ENCODE measurements around the gene CPTP.

CPTP gene

DNA sequence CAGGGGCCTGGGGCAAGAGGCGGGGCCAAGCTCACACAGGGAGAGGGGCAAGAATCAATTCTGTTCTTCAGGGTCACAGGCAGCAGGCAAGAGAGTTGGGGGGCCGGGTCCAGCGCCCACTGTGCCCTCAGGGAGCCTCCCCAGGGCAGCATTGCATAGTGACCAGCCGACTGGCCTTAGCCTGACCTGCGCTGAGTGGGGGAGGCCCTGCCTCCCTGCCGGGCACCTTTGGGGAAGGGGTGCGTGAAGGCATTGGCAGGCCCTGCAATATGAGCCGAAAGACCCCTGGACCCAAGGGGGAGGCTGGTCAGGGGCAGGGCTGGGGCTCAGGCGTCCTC lies 32.2 kb upstream of the CPTP start:
- peaks cover 8 to 13% of the 10 kb centered on the region in 2 donors for H3K4me1 ChIP-seq (ENCODE audit: control insufficient read depth in 2 of 2, insufficient read depth in 2 of 2, low read length in 2 of 2)
- no peaks in the 10 kb centered on the region for H3K9me3 ChIP-seq (ENCODE audit: control insufficient read depth in 2 of 2, low read length in 2 of 2)
- no peak overlapping the region for H3K9ac ChIP-seq (ENCODE audit: low read depth in 1 of 2, low read length in 2 of 2)
- peaks cover 0 to 7% of the 10 kb centered on the region in 2 donors for H3K27me3 ChIP-seq (ENCODE audit: control insufficient read depth in 2 of 2, insufficient read depth in 2 of 2, low read length in 2 of 2)
- H3K36me3 ChIP-seq (ENCODE audit: control insufficient read depth in 2 of 2, insufficient read depth in 2 of 2, low read length in 2 of 2): peaks cover 0 to 2% of the 10 kb centered on the region in 2 donors
- H3K27ac ChIP-seq (ENCODE audit: low read depth in 2 of 2, low read length in 2 of 2): no peak overlapping the region
- H3K4me3 ChIP-seq (ENCODE audit: low read length in 2 of 2): no peak overlapping the region

DNA sequence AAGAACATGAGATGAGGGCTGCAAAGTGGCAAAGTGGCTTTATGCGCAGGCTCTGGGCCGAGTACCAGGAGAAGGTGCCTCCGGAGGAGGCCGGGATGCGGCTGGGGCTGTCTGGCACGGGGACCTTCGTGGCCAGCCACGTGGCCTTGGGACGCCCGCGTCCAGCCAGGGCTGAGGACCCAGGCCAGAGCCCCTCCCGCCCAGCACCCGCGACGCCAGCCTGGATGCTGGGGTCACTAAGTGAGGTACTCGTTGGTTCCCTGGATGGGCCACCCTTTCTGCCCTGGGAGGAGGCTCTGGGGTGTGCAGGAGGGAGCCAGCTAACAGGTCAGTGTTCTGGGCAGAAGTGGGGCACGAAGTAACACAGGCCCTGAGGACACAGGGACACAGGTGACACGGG lies 31.8 kb upstream of the CPTP start:
- no peaks in the 10 kb centered on the region for H3K9me3 ChIP-seq (ENCODE audit: control insufficient read depth in 2 of 2, low read length in 2 of 2)
- no peak overlapping the region for H3K27ac ChIP-seq (ENCODE audit: low read depth in 2 of 2, low read length in 2 of 2)
- H3K36me3 ChIP-seq (ENCODE audit: control insufficient read depth in 2 of 2, insufficient read depth in 2 of 2, low read length in 2 of 2): peaks cover 0 to 2% of the 10 kb centered on the region in 2 donors
- H3K27me3 ChIP-seq (ENCODE audit: control insufficient read depth in 2 of 2, insufficient read depth in 2 of 2, low read length in 2 of 2): peaks cover 0 to 3% of the 10 kb centered on the region in 2 donors
- H3K9ac ChIP-seq (ENCODE audit: low read depth in 1 of 2, low read length in 2 of 2): no peak overlapping the region
- H3K4me3 ChIP-seq (ENCODE audit: low read length in 2 of 2): no peak overlapping the region
- H3K4me1 ChIP-seq (ENCODE audit: control insufficient read depth in 2 of 2, insufficient read depth in 2 of 2, low read length in 2 of 2): peaks cover 8 to 13% of the 10 kb centered on the region in 2 donors

DNA sequence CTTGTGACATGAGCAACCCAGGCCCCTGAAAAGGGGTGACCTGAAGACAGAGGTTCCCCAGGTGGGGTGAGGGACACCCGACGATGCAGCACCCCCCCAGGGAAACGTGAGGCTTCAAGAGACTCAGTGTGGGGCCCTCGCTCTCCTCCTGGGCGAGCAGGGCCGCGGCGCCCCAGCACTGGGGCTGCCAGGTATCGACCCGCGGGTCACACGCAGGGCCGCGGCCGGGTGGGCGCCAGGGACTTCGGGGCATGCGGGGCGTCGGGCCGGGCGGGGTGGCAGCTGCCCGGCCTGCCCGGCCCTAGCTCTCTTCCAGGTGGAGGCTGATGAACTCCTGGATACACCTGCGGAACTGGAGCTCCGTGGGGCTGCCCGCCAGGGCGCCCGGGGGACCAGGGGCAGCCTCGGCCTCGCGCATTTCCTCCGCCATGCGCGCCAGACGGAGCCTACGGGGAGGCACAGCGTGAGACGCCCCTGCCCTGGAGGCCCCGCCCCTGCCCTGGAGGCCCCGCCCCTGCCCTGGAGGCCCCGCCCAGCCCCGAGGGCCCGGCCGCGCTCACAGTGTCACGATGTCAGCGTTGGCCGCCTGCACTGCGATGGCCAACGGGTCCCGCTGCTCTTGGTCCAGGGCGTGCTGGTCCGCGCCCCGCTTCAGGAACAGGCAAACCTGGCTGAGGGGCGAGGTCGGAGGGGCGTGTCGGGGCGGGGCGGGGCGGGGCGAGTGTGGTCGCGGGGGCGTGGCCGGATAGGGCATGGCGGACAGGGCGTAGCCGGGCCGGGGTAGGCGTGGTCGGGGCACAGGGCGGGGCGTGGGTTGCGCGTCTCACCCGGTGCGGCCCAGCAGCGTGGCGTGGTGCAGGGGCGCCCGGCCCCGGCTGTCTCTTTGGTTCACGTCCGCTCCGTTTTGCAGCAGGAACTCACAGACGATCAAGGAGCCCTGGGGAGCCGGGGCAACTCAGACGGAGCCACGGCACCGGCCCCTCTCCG lies 31.0 kb upstream of the CPTP start:
- Histone ChIP-seq H3K9me3 (ENCODE audit: control insufficient read depth in 2 of 2, low read length in 2 of 2) (no peaks in the 10 kb centered on the region), H3K9ac (ENCODE audit: low read depth in 1 of 2, low read length in 2 of 2) (no peak overlapping the region), H3K27ac (ENCODE audit: low read depth in 2 of 2, low read length in 2 of 2) (no peak overlapping the region), H3K27me3 (ENCODE audit: control insufficient read depth in 2 of 2, insufficient read depth in 2 of 2, low read length in 2 of 2) (peaks cover 0 to 3% of the 10 kb centered on the region in 2 donors), H3K36me3 (ENCODE audit: control insufficient read depth in 2 of 2, insufficient read depth in 2 of 2, low read length in 2 of 2) (peaks cover 0 to 2% of the 10 kb centered on the region in 2 donors), H3K4me1 (ENCODE audit: control insufficient read depth in 2 of 2, insufficient read depth in 2 of 2, low read length in 2 of 2) (peaks cover 8 to 13% of the 10 kb centered on the region in 2 donors), H3K4me3 (ENCODE audit: low read length in 2 of 2) (no peak overlapping the region)

DNA sequence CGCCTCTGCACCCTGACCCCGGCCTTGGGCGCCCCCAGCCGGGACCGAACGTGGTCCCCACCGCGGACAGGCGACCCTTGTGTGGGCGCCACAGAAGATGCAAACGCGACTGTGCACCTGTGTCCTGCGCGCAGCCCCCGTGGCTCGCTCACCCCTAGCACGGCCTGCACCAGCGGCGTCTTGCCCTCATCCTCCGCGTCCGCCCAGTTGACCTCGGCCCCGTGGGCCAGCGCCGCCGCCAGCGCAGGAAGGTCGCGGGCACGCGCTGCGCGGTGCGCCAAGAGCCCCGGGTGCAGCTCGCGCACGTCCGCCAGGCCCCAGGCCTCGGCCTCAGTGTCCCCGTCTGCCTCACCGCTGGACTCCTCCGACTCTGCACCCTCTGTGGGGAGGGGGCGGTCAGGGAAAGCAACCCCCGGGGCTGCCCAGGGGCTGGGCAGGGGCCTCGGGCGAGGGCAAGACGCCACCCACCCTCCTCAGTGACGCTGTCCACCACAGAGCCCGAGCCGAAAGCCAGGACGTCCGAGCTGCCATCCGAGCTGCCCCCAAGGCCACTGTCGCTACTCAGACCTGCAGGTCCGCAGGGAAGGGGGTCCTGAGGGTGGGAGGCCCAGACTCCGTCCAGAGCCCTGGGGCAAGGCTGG lies 30.2 kb upstream of the CPTP start:
- Histone ChIP-seq H3K4me1 (ENCODE audit: control insufficient read depth in 2 of 2, insufficient read depth in 2 of 2, low read length in 2 of 2) (peaks cover 8 to 13% of the 10 kb centered on the region in 2 donors), H3K27me3 (ENCODE audit: control insufficient read depth in 2 of 2, insufficient read depth in 2 of 2, low read length in 2 of 2) (peaks cover 0 to 3% of the 10 kb centered on the region in 2 donors), H3K9ac (ENCODE audit: low read depth in 1 of 2, low read length in 2 of 2) (no peak overlapping the region), H3K9me3 (ENCODE audit: control insufficient read depth in 2 of 2, low read length in 2 of 2) (no peaks in the 10 kb centered on the region), H3K27ac (ENCODE audit: low read depth in 2 of 2, low read length in 2 of 2) (no peak overlapping the region), H3K4me3 (ENCODE audit: low read length in 2 of 2) (no peak overlapping the region), H3K36me3 (ENCODE audit: control insufficient read depth in 2 of 2, insufficient read depth in 2 of 2, low read length in 2 of 2) (peaks cover 0 to 2% of the 10 kb centered on the region in 2 donors)

DNA sequence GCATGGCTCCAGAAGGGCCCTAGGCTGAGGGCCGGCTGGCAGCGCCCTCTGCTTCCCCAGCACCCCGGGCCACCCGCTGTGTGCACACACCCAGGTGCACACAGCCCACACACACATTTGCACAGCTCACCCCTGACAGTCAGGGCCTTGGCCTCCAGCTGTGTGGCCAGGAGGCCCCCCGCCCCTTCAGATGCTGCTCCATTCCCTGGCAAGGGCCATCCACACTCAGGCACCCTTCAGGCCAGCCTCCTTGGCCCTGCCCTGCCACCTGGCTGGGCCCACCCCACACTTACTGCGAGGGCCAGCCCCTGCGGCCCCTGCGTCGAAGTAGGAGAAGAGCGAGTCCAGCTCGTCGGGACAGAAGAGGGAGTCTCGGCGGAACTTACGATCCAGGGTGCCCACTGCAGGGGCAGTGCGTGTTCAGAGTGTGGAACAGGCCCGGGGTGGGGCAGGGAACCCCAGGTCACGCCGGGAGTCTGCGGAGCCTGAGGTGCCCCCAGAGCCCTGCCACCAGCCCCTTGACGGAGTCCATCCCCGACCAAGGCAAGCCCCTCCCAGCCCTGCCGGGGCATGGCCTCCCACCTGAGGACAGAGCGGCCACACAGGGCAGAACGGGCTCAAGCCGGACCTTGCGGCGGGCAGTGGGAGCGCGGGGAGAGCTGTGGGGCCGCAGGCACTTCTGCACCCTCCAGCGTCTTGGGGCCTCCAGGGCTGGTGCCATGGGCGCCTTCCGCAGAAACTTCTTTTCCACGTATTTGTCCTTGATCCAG lies 29.3 kb upstream of the CPTP start:
- Histone ChIP-seq H3K27ac (ENCODE audit: low read depth in 2 of 2, low read length in 2 of 2) (no peak overlapping the region), H3K9me3 (ENCODE audit: control insufficient read depth in 2 of 2, low read length in 2 of 2) (no peaks in the 10 kb centered on the region), H3K36me3 (ENCODE audit: control insufficient read depth in 2 of 2, insufficient read depth in 2 of 2, low read length in 2 of 2) (peaks cover 0 to 2% of the 10 kb centered on the region in 2 donors), H3K27me3 (ENCODE audit: control insufficient read depth in 2 of 2, insufficient read depth in 2 of 2, low read length in 2 of 2) (no peaks in the 10 kb centered on the region), H3K9ac (ENCODE audit: low read depth in 1 of 2, low read length in 2 of 2) (no peak overlapping the region), H3K4me1 (ENCODE audit: control insufficient read depth in 2 of 2, insufficient read depth in 2 of 2, low read length in 2 of 2) (peaks cover 8 to 11% of the 10 kb centered on the region in 2 donors), H3K4me3 (ENCODE audit: low read length in 2 of 2) (no peak overlapping the region)

DNA sequence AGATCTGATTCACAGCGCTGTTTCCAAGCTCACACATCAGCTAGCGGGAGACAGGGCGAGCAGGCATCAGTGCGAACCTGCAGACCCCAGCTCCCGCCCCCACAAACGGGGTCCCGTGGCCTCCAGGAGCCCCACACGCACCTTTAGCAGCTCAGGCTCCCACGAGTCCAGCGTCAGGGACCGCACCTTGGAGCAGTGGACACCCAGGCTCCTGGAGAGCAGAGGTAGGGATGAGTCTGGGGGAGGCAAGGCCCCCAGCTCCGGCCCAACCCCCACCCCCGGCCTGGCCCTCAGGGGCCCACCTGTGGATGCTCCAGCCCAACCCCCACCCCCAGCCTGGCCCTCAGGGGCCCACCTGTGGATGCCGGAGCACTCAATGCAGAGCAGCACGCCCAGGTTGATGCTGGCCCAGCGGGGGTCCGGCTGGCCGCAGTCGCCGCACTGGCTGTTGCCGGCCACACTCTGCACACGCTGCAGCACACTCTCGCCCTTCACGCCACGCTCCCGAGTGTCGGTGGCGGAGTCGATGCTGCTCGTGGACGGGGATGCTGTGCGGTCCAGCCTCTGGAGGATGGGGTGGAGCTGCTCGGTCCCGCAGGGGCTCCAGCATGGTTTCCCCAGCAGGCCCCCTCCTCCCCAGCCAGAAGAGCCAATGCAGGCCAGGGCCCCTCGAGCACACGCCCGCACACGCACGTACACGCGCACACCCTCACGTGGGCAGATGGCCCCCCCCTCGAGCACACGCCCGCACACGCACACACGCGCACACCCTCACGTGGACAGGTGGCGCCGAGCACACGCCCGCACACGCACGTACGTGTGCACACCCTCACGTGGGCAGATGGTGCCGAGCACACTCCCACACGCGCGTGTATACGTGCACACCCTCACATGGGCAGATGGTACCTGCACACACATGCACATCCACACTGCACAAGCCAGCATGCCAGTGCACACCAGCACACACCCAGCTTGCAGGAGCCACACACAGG lies 28.2 kb upstream of the CPTP start:
- H3K4me3 ChIP-seq (ENCODE audit: low read length in 2 of 2): no peak overlapping the region
- H3K9ac ChIP-seq (ENCODE audit: low read depth in 1 of 2, low read length in 2 of 2): no peak overlapping the region
- peaks cover 0 to 2% of the 10 kb centered on the region in 2 donors for H3K36me3 ChIP-seq (ENCODE audit: control insufficient read depth in 2 of 2, insufficient read depth in 2 of 2, low read length in 2 of 2)
- no peaks in the 10 kb centered on the region for H3K9me3 ChIP-seq (ENCODE audit: control insufficient read depth in 2 of 2, low read length in 2 of 2)
- no peaks in the 10 kb centered on the region for H3K27me3 ChIP-seq (ENCODE audit: control insufficient read depth in 2 of 2, insufficient read depth in 2 of 2, low read length in 2 of 2)
- H3K4me1 ChIP-seq (ENCODE audit: control insufficient read depth in 2 of 2, insufficient read depth in 2 of 2, low read length in 2 of 2): peaks cover 3 to 7% of the 10 kb centered on the region in 2 donors
- no peak overlapping the region for H3K27ac ChIP-seq (ENCODE audit: low read depth in 2 of 2, low read length in 2 of 2)

DNA sequence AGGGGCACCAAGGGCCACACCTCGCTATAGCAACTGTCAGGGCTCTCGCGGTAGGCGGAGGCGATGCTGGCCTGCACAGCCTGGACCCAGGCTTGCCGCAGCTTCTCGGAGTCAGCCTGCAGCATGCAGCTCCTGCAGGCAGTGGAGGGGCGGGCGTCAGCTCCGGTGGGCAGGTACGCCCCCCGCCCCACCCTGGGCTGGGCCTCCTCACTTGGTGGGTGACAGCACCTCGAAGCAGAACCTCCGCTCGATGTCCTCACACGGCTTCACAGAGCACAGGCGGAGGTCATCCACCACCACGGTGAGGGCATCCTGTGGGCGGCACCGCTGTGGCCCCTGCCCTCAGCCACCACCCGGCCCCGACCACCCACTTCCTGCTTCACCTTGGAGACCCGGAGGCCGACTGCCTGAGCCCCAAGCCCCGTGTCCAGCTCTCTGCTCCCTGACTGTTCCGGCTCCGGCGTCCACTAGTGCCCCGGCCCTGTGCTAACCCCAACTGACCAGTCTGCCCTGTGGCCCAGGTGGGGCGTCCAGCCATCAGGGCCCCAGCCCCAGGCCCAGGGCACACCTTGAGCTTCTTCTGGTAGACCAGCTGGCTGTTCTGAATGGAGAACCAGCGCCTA lies 26.7 kb upstream of the CPTP start:
- Histone ChIP-seq H3K36me3 (ENCODE audit: control insufficient read depth in 2 of 2, insufficient read depth in 2 of 2, low read length in 2 of 2) (peaks cover 0 to 2% of the 10 kb centered on the region in 2 donors), H3K4me1 (ENCODE audit: control insufficient read depth in 2 of 2, insufficient read depth in 2 of 2, low read length in 2 of 2) (no peaks in the 10 kb centered on the region), H3K27ac (ENCODE audit: low read depth in 2 of 2, low read length in 2 of 2) (no peak overlapping the region), H3K9ac (ENCODE audit: low read depth in 1 of 2, low read length in 2 of 2) (no peak overlapping the region), H3K9me3 (ENCODE audit: control insufficient read depth in 2 of 2, low read length in 2 of 2) (no peaks in the 10 kb centered on the region), H3K4me3 (ENCODE audit: low read length in 2 of 2) (no peak overlapping the region), H3K27me3 (ENCODE audit: control insufficient read depth in 2 of 2, insufficient read depth in 2 of 2, low read length in 2 of 2) (no peaks in the 10 kb centered on the region)

DNA sequence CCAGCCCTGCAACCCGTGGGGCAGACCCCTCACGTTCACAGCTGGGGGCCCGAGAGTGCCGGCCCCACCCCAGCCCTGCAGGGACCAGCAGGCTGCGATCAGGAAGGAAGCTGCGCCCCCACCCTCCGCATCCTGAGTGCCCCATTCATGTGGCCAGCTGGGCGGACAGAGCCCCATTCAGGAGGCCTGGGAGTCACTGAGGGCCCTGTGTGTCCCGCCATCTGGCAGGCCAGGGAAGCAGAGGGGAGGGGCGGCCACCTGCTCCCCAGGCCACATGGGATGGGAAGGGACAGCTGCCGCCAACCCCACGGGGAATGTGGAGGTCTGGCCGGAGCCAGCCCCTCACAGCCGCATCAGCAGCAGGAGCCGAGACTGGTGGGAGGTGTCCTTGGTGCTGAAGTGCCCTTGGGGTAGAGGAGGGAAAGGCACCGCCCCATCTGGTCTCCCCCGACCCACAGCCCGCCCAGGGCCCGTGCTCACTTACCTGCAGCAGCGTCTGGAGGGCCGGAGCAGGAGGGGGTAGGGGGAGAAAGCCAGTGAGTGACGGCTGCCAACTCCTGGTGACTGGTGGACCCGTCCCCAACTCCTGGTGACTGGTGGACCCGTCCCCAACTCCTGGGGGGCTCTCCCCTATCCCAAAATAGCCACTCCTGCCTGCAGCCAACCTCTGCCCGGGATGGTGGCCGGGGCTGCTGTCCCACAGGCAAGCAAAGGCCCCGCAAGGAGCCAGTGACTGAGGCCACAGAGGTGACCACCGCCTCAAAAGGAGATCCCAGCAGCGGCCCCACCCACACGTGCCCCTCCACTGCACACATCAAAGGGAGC lies 25.5 kb upstream of the CPTP start:
- no peak overlapping the region for H3K27ac ChIP-seq (ENCODE audit: low read depth in 2 of 2, low read length in 2 of 2)
- H3K4me3 ChIP-seq (ENCODE audit: low read length in 2 of 2): no peak overlapping the region
- H3K36me3 ChIP-seq (ENCODE audit: control insufficient read depth in 2 of 2, insufficient read depth in 2 of 2, low read length in 2 of 2): peaks cover 0 to 2% of the 10 kb centered on the region in 2 donors
- no peaks in the 10 kb centered on the region for H3K9me3 ChIP-seq (ENCODE audit: control insufficient read depth in 2 of 2, low read length in 2 of 2)
- no peaks in the 10 kb centered on the region for H3K27me3 ChIP-seq (ENCODE audit: control insufficient read depth in 2 of 2, insufficient read depth in 2 of 2, low read length in 2 of 2)
- no peak overlapping the region for H3K9ac ChIP-seq (ENCODE audit: low read depth in 1 of 2, low read length in 2 of 2)
- H3K4me1 ChIP-seq (ENCODE audit: control insufficient read depth in 2 of 2, insufficient read depth in 2 of 2, low read length in 2 of 2): no peaks in the 10 kb centered on the region

Data from mucosa of rectum (tissue), 2 donors.